ENCODE results near the gene GNG11.

The GNG11 gene

DNA sequence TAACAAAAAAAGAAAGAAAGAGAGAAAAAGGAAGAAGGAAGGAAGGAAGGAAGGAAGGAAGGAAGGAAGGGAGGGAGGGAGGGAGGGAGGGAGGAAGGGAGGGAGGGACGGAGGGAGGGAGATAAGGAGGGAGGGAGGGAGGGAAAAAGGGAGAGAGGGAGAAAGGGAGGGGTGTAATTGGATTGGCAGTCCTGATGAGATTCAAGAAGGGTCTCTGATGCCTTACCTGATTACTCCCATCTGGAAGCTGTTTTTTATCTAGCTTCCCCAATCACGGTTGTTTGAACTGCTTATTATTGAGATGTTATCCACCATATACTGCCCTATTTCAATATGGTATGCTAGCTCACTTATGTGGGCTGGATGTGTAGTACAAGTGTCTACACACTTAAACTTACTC lies 27.3 kb downstream of the GNG11 start:
- DNase-seq: no peak

DNA sequence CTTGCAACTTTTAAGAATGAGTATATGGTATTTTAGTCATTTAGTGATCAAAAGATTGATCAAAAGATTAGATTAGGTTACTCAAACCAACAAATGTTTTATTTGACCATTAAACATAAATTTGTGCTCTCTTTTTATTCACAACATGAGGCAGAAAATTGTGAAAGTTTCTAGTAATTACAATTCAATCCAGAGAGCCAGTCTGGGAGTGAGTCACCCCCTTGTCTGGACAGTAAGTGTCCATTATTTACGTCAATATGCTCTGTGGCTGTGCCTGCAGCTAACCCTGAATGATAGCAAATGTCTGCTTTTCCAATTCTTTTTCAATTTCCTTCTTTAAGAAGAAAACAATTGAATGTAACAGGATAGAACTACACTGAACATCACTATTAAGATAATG lies 27.9 kb downstream of the GNG11 start:
- DNase-seq: no peak

DNA sequence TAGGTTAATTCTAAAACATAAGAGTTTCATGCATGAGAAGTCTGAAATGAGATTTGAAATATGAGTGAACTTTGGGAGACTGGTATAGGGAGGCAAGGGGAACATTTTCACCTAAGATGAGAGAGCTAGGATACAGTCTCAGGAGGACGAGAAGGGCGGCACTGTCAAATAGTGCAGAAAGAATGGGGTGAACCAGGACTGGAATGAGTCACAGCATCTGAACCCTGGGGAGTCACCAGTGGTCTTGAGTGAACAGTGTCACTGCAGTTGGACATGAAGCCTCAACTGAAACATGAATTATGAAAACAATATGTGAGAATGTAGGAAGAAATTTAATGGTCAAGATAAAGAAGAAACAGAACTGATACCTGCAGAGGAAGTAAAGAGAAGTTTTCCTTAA lies 33.8 kb downstream of the GNG11 start:
- no peak for DNase-seq

DNA sequence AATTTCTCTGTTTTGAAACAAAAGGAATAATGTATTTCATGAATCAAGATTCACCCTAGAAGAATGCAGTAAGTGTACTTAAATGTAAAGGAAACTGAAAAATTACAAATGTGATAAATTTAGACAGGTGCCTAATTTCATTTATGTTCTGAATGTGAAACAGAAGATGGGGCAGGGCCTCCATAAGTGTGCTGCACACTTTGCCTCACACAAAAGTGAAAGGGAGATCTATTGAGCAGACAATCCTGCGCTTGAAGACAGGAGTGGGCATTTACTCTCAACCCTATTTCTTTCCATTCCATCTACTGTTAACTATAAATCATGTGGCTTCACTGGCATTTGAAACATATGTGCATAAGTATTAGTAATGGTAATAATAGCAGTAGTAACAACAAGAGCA lies 36.2 kb downstream of the GNG11 start:
- no peak for DNase-seq

DNA sequence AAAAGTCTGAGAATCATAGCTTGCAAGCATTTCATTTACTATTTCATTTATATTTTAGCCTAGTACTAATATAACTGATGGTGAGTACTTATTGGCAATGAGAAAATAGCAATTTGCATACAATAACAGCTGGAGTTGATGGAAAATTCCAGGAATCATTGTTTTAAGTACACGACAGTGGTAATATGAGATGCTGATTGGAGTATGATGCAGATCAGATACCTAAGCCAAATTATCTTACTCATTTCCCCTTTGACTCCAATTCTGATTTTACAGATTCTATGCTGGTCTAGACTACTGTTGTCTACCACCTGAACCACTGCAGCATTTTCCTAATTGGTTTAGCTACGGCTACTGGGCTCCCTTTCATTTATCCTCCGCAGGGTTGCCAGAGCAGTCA lies 36.7 kb downstream of the GNG11 start:
- no peak for DNase-seq

DNA sequence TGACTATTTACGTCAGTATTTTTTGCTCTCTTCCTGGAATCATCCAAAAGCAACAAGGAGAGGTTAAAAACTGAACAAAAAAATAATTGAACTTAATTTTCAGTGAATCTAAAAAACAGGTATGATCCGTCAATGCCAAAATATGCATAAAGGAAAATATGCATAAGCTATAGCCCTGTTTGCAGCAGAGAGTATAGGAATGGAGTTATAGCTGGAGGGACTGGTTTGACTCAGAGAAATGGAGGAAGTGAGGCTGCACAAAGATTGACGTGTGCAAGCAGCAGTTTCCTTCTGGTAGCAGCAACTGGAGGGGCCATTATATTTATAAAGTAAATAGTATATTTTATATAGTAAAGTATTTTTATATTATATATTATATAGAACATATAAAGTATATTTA lies 37.1 kb downstream of the GNG11 start:
- no peak for DNase-seq

DNA sequence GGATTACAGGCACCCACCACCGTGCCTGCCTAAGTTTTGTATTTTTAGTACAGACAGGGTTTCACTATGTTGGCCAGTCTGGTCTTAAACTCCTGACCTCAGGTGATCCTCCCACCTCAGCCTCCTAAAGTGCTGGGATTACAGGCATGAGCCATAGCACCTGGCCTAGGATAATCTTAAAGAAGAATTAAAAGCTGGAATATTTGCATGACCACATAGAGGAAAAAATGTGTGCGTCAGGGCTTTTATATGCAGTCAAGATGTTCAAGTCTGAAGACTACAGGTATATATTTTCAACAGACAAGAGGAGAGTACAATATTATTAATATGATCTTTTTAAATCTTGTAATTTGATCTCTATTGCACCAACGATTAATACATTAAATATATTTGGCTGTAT lies 39.5 kb downstream of the GNG11 start:
- no peak for DNase-seq

DNA sequence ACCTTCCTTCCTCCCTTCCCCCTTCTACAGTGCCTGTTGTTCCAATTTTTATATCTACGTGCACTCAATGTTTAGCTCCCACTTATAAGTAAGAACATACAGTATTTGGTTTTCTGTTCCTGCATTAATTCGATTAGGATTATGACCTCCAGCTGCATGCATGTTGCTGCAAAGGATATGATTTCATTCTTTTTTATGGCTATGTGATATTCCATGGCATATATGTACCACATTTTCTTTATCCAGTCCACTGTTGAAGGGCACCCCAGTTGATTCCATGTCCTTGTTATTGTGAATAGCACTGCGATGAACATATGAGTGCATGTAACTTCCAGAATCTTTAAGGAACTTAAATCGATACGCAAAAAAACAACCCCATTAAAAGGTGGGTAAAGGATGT lies 42.7 kb downstream of the GNG11 start:
- DNase-seq: no peak

DNA sequence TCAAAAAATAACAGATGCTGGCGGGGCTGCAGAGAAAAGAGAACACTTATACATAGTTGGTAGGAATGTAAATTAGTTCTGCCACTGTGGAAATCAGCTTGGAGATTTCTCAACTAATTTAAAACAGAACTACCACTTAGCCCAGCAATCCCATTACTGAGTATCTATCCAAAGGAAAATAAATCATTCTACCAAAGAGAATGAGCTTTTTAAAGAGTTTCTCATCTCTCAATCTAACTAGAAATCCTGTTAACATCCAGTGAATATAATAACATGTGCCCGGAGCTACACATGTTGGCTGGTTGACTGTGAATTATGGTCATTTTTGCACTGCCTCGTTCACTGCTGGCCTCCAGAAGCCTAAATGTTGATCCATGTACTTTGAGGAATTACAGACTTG lies 43.3 kb downstream of the GNG11 start:
- no peak for DNase-seq

DNA sequence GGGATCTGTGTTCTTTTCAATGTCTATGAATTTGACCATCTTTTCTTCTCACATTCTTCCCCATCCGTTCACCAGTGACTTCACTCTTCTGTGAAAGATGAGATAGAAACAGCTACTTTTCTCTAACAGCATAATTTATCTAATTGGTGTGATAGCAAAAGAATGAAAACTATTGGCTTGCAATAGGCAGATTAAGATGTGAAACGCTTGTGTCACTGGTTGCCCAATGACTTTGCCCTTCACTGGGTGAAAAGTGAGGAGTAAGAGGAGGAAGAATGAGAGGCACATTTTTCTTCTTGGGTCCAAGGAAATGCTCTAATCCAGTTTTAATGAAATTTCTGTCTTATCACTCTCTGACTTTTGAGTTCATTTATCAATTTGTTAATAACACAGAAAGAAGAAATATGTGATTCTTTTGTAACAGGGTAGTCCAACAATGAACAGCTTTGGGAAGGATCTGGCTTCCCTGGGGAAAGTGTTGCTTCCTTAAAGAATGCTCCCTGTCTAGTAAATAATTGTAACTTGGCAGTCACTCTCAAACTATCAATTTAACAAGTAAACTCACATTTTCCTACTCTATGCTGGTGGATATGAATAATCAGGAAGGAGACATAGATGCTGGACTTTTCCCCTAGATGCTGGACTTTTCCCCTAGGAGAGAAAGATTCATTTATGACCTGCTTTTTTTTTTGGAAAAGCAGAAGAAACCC lies 47.5 kb downstream of the GNG11 start:
- DNase-seq: no peak

DNA sequence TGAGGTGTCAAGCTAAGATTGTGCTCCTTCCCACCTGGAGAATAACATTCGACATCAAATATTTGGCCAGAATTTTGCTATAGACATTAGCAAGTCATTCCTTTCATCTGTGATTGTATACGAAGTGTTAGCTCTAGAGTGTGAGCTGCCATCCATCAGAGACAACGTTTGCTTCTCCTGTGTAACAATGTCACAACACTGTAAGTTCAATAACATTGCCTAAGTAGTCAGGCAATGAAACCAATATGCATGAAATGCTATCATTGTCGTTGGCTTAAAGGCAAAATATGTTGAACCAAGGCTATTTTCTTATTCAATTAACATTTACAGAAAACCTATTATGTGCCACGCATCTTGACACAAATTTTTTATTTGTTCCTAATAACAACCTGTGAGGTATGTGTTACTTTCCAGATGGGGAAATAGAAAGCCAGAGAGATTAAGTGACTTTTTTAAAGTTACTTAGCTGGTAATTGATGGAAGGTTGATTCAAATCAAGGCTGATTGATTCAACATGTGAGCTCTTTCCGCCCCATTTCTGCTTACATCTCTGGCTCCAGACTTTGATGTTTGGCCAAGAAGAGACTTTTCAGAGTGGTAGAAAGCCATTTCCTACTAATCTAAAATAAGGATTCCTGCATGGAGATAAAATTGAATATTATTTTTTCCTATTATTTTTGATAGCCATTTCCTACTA lies 50.6 kb downstream of the GNG11 start:
- DNase-seq: no peak

DNA sequence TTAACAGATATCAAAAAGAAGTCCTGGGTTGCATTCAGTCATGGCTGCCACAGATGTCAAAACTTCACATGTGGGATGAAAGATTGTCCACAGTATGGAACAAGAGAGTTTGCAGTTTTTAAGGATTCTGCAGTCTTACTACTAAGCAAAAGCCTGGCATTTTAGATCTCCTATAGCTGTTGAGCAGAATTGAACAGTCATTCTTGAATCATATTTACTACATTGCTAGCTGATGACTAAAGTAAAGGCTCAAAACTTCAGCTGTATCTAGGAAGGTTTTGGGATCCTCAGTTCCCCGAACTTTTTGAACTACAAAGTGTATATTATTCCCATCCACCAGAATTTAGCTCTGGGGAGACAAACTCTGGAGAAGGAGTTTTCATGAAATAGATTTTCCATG lies 51.6 kb downstream of the GNG11 start:
- no peak for DNase-seq

DNA sequence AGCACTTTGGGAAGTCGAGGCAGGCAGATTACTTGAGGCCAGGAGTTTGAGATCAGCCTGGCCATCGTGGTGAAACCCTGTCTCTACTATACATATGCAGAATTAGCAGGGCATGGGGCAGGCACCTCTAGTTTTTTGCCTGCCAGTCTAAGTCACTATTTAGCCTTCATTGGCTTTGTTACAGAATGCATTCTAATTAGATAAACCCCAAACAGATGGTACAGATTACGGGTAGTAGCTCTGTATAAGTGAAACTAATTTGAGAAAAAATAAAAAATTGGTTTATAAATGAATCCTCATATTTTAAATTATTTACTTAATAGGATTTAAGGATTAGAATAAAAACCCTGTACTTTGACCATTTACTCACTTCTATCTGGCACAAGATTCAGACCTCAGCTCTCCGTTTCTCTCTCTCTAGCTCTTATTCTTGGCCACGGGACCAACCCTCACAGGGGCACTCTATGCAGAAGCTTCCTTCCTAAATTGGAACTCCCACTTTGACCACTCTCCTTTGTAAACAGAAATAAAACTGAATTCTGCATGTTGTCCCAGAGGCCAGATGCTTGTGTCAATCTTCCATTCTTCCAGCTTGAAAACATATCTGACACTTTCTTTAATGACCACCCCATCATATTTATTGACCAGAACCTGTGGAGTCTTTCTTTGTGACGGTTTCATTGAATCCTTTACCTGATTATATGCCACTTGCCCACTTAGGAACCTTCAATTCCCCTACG lies 55.8 kb downstream of the GNG11 start:
- no peak for DNase-seq
